ENCODE measurements around the gene BORCS8. TPM values are rescaled to one million over a fixed set of nuclear protein-coding genes. Genes with fewer than 3 reads are reported as not detected.

BORCS8 gene
- polyA plus RNA-seq, 1 of the 3 experiments (the other 2 are of a cell fraction), result 36.4 TPM

DNA sequence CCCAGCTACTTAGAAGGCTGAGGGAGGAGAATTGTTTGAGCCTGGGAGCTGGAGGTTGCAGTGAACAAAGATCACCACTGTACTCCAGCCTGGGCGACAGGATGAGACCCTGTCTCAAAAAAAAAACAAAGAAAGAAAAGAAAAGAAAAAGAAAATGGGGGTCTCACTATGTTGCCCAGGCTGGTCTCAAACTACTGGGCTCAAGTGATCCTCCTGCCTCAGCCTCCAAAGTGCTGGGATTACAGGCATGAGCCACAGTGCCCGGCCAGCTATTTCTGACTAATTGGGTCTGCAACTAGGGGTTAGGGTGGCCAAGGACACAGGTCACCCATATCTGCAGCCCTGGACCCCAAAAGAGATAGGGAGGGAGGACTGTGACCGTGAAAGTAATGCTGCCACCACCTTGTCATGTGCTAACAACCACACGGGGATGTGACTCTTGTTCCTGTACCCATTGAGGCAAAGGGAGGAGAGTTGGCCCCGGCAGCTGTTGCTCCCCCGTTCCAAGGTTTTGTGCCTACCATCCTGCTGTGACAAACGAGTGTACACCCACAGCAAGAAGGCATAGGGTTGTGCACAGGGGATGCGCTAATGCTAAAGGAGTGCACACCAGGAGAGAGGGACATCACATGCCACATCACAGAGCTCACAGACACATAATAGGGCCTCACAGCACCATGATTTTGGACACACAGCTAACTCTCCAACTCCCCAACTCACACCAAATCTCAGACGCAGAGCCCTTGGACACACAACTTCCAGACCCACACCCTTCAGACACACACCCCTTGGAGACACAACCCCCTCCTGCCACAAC lies 22.5 kb downstream of the BORCS8 start:
- no peaks in the 10 kb centered on the region for H3K36me3 ChIP-seq (replicated peaks in 1 of 2; ENCODE audit: control insufficient read depth in 1 of 2, insufficient read depth in 2 of 2, low read length in 1 of 2)
- WGBS (ENCODE audit: low lambda C conversion rate), result 91% methylated on average over 9 of the region's 9 CpGs
- TF ChIP-seq, protein P1, sequence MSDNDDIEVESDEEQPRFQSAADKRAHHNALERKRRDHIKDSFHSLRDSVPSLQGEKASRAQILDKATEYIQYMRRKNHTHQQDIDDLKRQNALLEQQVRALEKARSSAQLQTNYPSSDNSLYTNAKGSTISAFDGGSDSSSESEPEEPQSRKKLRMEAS (IDR thresholded peaks at IDR 0.05; ENCODE audit: low read depth), result no peak
- TF ChIP-seq TAF1 (IDR thresholded peaks at IDR 0.05; ENCODE audit: borderline replicate concordance, low read depth, low read length) (no peak), RXRA (IDR thresholded peaks at IDR 0.05; ENCODE audit: borderline replicate concordance, low read depth) (no peak), GATA2 (CRISPR knock-in tag; IDR thresholded peaks at IDR 0.05) (no peak), JUND (IDR thresholded peaks at IDR 0.05) (no peak), FOXM1 (IDR thresholded peaks at IDR 0.05; ENCODE audit: low read depth) (no peak), EP300 (IDR thresholded peaks at IDR 0.05; ENCODE audit: borderline replicate concordance in 1 of 2, low read depth in 1 of 2, low read length in 1 of 2) (no peak)
- TF ChIP-seq, protein P2, sequence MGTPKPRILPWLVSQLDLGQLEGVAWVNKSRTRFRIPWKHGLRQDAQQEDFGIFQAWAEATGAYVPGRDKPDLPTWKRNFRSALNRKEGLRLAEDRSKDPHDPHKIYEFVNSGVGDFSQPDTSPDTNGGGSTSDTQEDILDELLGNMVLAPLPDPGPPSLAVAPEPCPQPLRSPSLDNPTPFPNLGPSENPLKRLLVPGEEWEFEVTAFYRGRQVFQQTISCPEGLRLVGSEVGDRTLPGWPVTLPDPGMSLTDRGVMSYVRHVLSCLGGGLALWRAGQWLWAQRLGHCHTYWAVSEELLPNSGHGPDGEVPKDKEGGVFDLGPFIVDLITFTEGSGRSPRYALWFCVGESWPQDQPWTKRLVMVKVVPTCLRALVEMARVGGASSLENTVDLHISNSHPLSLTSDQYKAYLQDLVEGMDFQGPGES (IDR thresholded peaks at IDR 0.05; ENCODE audit: low read depth, low read length), result no peak
- no peak overlapping the region for H3K9ac ChIP-seq
- peaks cover 0 to 2% of the 10 kb centered on the region in 2 experiments; a peak in 2 of 4 replicates for H3K4me1 ChIP-seq (ENCODE audit: control insufficient read depth in 1 of 2, insufficient read depth in 2 of 2, low read depth in 1 of 2, low read length in 1 of 2)
- CTCF ChIA-PET, result interaction anchor here (1.1 to 10.6 kb wide), 5 partner anchors 21 to 173 kb away, joined by 3 to 99 read pairs (median 4); no protein-coding TSS in a partner anchor
- DNase-seq, result no peak
- H3K79me2 ChIP-seq (ENCODE audit: insufficient read depth), result no peaks in the 10 kb centered on the region
- POLR2A ChIA-PET, result no interaction called here
- no peaks in the 10 kb centered on the region for H3F3A ChIP-seq (replicated peaks; ENCODE audit: insufficient read depth)
- no peaks in the 10 kb centered on the region for H4K20me1 ChIP-seq (ENCODE audit: insufficient read depth)
- no peak overlapping the region for H2AFZ ChIP-seq (ENCODE audit: low read depth)
- no peak overlapping the region for H3K4me2 ChIP-seq
- peak overlapping the region in 1 of 2 experiments; percentile 21; a peak in 1 of 4 replicates for H3K4me3 ChIP-seq (ENCODE audit: low read depth in 2 of 2, low read length in 1 of 2)
- H3K27me3 ChIP-seq (ENCODE audit: insufficient read depth), result no peaks in the 10 kb centered on the region
- no peaks in the 10 kb centered on the region for H3K9me3 ChIP-seq
- no peaks in the 10 kb centered on the region for H3K9me2 ChIP-seq
- no peak overlapping the region for H3K27ac ChIP-seq (ENCODE audit: low read depth in 2 of 2, low read length in 1 of 2)

DNA sequence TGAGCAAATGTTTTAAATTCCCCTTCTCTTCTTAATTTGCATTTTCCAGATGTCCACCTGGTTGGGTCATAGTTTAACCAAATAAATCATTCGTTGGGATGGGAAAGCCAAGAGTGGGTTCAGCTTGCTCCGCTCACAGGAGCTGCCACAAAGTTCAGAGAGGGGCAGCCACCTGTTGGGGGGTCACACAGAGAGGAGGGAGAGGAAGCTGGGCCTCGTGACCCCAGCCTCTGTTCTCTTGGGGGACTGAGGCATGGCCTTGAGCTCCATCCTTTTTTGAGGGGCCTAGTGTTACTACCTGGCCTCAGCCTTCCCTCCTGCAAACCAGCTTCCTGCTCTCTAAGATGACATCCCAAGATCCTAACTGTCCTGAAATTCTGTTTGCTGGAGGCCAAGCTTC lies 24.3 kb downstream of the BORCS8 start:
- no peaks in the 10 kb centered on the region for H3K9me3 ChIP-seq
- ChIA-PET POLR2A (no interaction called here), CTCF (interaction anchor here (1.0 to 10.6 kb wide), 2 partner anchors 9 to 20 kb away, joined by 4 to 99 read pairs; no protein-coding TSS in a partner anchor)
- no peak overlapping the region for H3K9ac ChIP-seq
- no peaks in the 10 kb centered on the region for H3K36me3 ChIP-seq (replicated peaks in 1 of 2; ENCODE audit: control insufficient read depth in 1 of 2, insufficient read depth in 2 of 2, low read length in 1 of 2)
- DNase-seq, result no peak
- no peaks in the 10 kb centered on the region for H4K20me1 ChIP-seq (ENCODE audit: insufficient read depth)
- peaks cover 0 to 2% of the 10 kb centered on the region in 2 experiments; a peak in 2 of 4 replicates for H3K4me1 ChIP-seq (ENCODE audit: control insufficient read depth in 1 of 2, insufficient read depth in 2 of 2, low read depth in 1 of 2, low read length in 1 of 2)
- H3F3A ChIP-seq (replicated peaks; ENCODE audit: insufficient read depth), result no peaks in the 10 kb centered on the region
- TF ChIP-seq ELF1 (IDR thresholded peaks at IDR 0.05) (no peak), NRF1 (IDR thresholded peaks at IDR 0.05; ENCODE audit: low read depth, low read length) (no peak), RAD21 (IDR thresholded peaks at IDR 0.05; ENCODE audit: low read length) (no peak), GABPA (IDR thresholded peaks at IDR 0.05; ENCODE audit: low read depth) (no peak), EP300 (IDR thresholded peaks at IDR 0.05; ENCODE audit: borderline replicate concordance in 1 of 2, low read depth in 1 of 2, low read length in 1 of 2) (no peak), TEAD4 (IDR thresholded peaks at IDR 0.05; ENCODE audit: borderline replicate concordance, insufficient read depth) (no peak), RFX5 (IDR thresholded peaks at IDR 0.05; ENCODE audit: low read length) (no peak), SMC3 (IDR thresholded peaks at IDR 0.05; ENCODE audit: low read depth, low read length) (no peak)
- TF ChIP-seq, protein P3, sequence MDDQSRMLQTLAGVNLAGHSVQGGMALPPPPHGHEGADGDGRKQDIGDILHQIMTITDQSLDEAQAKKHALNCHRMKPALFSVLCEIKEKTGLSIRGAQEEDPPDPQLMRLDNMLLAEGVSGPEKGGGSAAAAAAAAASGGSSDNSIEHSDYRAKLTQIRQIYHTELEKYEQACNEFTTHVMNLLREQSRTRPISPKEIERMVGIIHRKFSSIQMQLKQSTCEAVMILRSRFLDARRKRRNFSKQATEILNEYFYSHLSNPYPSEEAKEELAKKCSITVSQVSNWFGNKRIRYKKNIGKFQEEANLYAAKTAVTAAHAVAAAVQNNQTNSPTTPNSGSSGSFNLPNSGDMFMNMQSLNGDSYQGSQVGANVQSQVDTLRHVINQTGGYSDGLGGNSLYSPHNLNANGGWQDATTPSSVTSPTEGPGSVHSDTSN (IDR thresholded peaks at IDR 0.05), result no peak
- TF ChIP-seq, protein P1 (IDR thresholded peaks at IDR 0.05; ENCODE audit: low read depth), result no peak
- TF ChIP-seq, protein P4, sequence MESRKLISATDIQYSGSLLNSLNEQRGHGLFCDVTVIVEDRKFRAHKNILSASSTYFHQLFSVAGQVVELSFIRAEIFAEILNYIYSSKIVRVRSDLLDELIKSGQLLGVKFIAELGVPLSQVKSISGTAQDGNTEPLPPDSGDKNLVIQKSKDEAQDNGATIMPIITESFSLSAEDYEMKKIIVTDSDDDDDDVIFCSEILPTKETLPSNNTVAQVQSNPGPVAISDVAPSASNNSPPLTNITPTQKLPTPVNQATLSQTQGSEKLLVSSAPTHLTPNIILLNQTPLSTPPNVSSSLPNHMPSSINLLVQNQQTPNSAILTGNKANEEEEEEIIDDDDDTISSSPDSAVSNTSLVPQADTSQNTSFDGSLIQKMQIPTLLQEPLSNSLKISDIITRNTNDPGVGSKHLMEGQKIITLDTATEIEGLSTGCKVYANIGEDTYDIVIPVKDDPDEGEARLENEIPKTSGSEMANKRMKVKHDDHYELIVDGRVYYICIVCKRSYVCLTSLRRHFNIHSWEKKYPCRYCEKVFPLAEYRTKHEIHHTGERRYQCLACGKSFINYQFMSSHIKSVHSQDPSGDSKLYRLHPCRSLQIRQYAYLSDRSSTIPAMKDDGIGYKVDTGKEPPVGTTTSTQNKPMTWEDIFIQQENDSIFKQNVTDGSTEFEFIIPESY (IDR thresholded peaks at IDR 0.05; ENCODE audit: borderline replicate concordance, low read depth), result no peak
- TF ChIP-seq, protein P5, sequence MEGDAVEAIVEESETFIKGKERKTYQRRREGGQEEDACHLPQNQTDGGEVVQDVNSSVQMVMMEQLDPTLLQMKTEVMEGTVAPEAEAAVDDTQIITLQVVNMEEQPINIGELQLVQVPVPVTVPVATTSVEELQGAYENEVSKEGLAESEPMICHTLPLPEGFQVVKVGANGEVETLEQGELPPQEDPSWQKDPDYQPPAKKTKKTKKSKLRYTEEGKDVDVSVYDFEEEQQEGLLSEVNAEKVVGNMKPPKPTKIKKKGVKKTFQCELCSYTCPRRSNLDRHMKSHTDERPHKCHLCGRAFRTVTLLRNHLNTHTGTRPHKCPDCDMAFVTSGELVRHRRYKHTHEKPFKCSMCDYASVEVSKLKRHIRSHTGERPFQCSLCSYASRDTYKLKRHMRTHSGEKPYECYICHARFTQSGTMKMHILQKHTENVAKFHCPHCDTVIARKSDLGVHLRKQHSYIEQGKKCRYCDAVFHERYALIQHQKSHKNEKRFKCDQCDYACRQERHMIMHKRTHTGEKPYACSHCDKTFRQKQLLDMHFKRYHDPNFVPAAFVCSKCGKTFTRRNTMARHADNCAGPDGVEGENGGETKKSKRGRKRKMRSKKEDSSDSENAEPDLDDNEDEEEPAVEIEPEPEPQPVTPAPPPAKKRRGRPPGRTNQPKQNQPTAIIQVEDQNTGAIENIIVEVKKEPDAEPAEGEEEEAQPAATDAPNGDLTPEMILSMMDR (IDR thresholded peaks at IDR 0.05), result no peak
- H3K9me2 ChIP-seq, result no peaks in the 10 kb centered on the region
- H2AFZ ChIP-seq (ENCODE audit: low read depth), result no peak overlapping the region
- H3K27me3 ChIP-seq (ENCODE audit: insufficient read depth), result no peaks in the 10 kb centered on the region
- no peak overlapping the region for H3K27ac ChIP-seq (ENCODE audit: low read depth in 2 of 2, low read length in 1 of 2)
- no peak overlapping the region for H3K4me3 ChIP-seq (ENCODE audit: low read depth in 2 of 2, low read length in 1 of 2)
- H3K4me2 ChIP-seq, result no peak overlapping the region
- no peaks in the 10 kb centered on the region for H3K79me2 ChIP-seq (ENCODE audit: insufficient read depth)
- WGBS (ENCODE audit: low lambda C conversion rate), result 82% methylated on average over 3 of the region's 3 CpGs
